CD4-positive, alpha-beta T cell treated with Interleukin-12 subunit alpha and Interleukin-12 subunit beta, for 1 hour (primary cell): ENCODE data around the gene LRRC8A.
"Not testable (repeated sequence)": the region's sequence is repeated elsewhere in the genome, so short reads cannot be mapped to it uniquely, and the experiment has no call there.

Experiments
- DNase-seq: peaks from one replicate; pipeline ENCODE4 v3.0.0-alpha.2; 2020

Gene LRRC8A

GRCh38 chr9:128923493-128923883 lies 41.6 kb downstream of the LRRC8A start:
- DNase-seq: no peak

GRCh38 chr9:128927731-128928411 lies 45.9 kb downstream of the LRRC8A start:
- peak; percentile 62 for DNase-seq

- no peak for DNase-seq
These were observed 46.7 kb downstream of the LRRC8A start for GRCh38 chr9:128928624-128929023.

GRCh38 chr9:128929560-128929959 lies 47.6 kb downstream of the LRRC8A start:
- DNase-seq: no peak

GRCh38 chr9:128933731-128934130 lies 51.8 kb downstream of the LRRC8A start:
- DNase-seq: no peak

- no peak for DNase-seq
These were observed 54.4 kb downstream of the LRRC8A start for GRCh38 chr9:128936171-128936865.

- DNase-seq: no peak
These were observed 55.6 kb downstream of the LRRC8A start for GRCh38 chr9:128937310-128938165.

- DNase-seq: no peak
These were observed 58.5 kb downstream of the LRRC8A start for GRCh38 chr9:128940271-128940921.

GRCh38 chr9:128940946-128941755 lies 59.2 kb downstream of the LRRC8A start:
- DNase-seq: no peak

GRCh38 chr9:128943832-128944620 lies 62.1 kb downstream of the LRRC8A start:
- no peak for DNase-seq

GRCh38 chr9:128944966-128945365 lies 63.0 kb downstream of the LRRC8A start:
- DNase-seq: not testable (repeated sequence)

GRCh38 chr9:128945798-128946501 lies 64.0 kb downstream of the LRRC8A start:
- no peak for DNase-seq

- DNase-seq: no peak
These were observed 64.8 kb downstream of the LRRC8A start for GRCh38 chr9:128946571-128947276.

- DNase-seq: no peak
These were observed 65.3 kb downstream of the LRRC8A start for GRCh38 chr9:128947277-128947526.

GRCh38 chr9:128947527-128948301 lies 65.8 kb downstream of the LRRC8A start, which contains the start of the genes DOLK and NUP188:
Gene DOLK (minus strand): TSS chr9:128947603. CDS start chr9:128947303, 300 bp downstream.
Gene NUP188 (plus strand): TSS chr9:128947699. CDS start chr9:128947720, 21 bp downstream.
- DNase-seq: peak; percentile 98

GRCh38 chr9:128961403-128961802 lies 79.5 kb downstream of the LRRC8A start:
- DNase-seq: not testable (repeated sequence)
